Thyroid gland (tissue), 4 donors: Measurements from ENCODE around the gene KIRREL3. TPM values are rescaled to one million over a fixed set of nuclear protein-coding genes. Genes with fewer than 3 reads are reported as not detected.

Experiments used
- DNase-seq, 2 donors: peaks; one replicate each; pipeline ENCODE4 v3.0.0-alpha.2; 2019
- H3K27ac ChIP-seq, 3 donors: fragments of 200-600 bp; sonication (generic); 1 replicate in 2 of 3; 2 replicates in 1 of 3; pipeline ENCODE4 v1.5.1; 2016 to 2019; ENCODE audit warnings: mild to moderate bottlenecking in 1 of 3, moderate library complexity in 1 of 3
- H3K27me3 ChIP-seq: fragments of 200-600 bp; sonication (generic); one replicate; pipeline ENCODE4 v1.5.1; 2019
- H3K36me3 ChIP-seq, 2 donors: fragments of 200-600 bp; sonication (generic); one replicate each; pipeline ENCODE4 v1.5.1; 2016 to 2019
- H3K4me1 ChIP-seq, 2 donors: fragments of 200-600 bp; sonication (generic); one replicate each; pipeline ENCODE4 v1.5.1; 2017 to 2019
- H3K4me3 ChIP-seq, 3 donors: fragments of 200-600 bp; sonication (generic); replicated peaks in 1 of 3; 1 replicate in 2 of 3; 2 replicates in 1 of 3; pipeline ENCODE4 v1.5.1; 2016; ENCODE audit warnings: mild to moderate bottlenecking in 1 of 3
- H3K9me3 ChIP-seq: fragments of 200-600 bp; sonication (generic); one replicate; pipeline ENCODE4 v1.5.1; 2017
- CTCF ChIP-seq, 6 experiments: fragments of 200-600 bp in 3 of 6; fragments of 450-650 bp in 3 of 6; sonication (generic) in 3 of 6; IDR thresholded peaks; one replicate each; pipeline ENCODE4 v1.5.1; 2016 to 2019; ENCODE audit warnings: antibody characterized with exemption in 6 of 6, mild to moderate bottlenecking in 2 of 6, inconsistent platforms in 1 of 6, moderate library complexity in 1 of 6
- POLR2A ChIP-seq, 2 donors: fragments of 450-650 bp; IDR thresholded peaks; one replicate each; pipeline ENCODE4 v1.6.1; 2017; ENCODE audit warnings: antibody characterized with exemption in 2 of 2, mild to moderate bottlenecking in 2 of 2, moderate library complexity in 1 of 2
- WGBS, 2 donors: methylation state at CpG; one replicate each; pipeline ENCODE4 v1.1.5; 2017; 5-methylcytosine and 5-hydroxymethylcytosine counted together
- intact Hi-C: fragments of 100-400 bp; cut with DNase I; formaldehyde crosslinking; loops from one replicate; pipeline ENCODE4 v1.15.1; 2023
- total RNA-seq, 4 donors: library from RNA; depleted of rRNA; stranded (reverse); fragments of >200 nt; gene quantifications; one replicate each; pipeline ENCODE4 v1.2.3, GENCODE V29; 2016

The KIRREL3 gene
- total RNA-seq, 4 donors from 2014 or later = 0.78 TPM; not detected in 3

DNA sequence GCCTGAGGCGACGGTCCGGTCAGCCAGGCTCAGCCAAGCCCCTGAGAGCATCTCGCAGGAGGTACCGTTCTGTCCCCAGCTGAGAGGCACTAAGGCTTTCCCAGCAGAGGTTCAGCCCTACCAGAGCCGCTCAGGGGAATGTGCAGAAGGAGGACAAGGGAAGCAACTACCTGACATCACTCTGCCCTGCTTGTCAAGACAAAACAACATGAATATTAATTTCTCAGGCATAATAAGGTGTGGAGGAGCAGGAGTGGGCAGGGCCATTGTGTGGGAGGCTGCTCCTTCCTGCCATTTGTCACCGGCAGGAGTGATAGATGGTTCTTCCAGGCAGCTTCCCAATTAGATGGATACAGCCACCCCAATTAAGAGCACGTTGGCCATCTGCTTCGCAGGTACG is 181.4 kb downstream of the KIRREL3 start:
- H3K4me1 ChIP-seq = no peaks in the 10 kb centered on the region
- WGBS, 2 donors = 80 to 82% methylated on average over 8 to 10 of the region's 10 CpGs
- no peak for DNase-seq
- no peak for TF ChIP-seq POLR2A (IDR thresholded peaks at IDR 0.05)
- TF ChIP-seq CTCF (IDR thresholded peaks at IDR 0.05) = no peak
- no peaks in the 10 kb centered on the region for H3K36me3 ChIP-seq
- intact Hi-C loops = no loop called here
- no peaks in the 10 kb centered on the region for H3K27me3 ChIP-seq
- no peaks in the 10 kb centered on the region for H3K9me3 ChIP-seq
- H3K27ac ChIP-seq = no peak overlapping the region
- no peak overlapping the region for H3K4me3 ChIP-seq

DNA sequence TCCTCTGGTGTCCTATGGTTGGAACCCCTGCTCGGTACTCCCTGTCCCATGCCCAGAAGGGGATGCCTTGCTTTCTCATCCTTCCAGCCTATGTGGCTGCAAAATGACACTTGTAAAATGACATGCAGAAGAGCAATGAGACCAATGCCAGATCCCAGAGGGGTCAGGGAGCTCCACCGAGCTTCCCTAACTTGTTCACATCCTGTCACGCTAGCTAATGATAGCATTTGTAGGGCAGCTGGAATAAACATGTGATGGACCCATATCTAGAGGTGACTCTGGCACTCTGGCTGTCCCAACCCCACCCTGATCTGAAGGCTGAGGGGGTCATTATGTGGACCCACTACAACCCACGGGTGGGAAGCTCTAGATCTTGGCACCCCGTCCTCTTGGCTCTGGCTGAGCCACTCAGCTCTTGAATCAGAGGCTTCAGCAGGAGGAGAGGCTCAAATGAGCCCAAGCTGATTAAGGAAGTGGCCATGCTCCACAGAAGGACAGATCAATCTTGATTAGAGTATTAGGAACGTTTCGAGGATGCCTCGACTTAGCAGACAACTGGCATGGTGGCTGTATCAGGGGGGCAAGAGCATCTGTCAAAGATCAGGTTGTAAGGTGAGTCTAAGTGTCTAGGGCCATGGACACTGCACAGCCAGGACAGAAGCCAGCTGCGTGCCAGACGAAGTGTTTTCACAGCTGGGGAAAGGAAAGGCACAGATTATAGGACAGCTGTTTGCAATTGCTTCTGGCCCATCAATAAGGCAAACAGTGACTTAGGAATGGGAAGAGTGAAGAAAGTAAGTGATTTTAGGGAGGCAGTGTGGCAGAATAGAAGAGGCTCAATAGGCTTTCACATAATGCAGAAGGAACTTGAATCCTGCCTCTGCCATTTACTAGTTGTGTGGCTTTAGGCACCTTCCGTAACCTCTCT is 182.8 kb downstream of the KIRREL3 start:
- H3K4me3 ChIP-seq = no peak overlapping the region
- 63 to 64% methylated on average over 10 to 11 of the region's 11 CpGs for whole genome bisulfite sequencing, 2 donors
- no peaks in the 10 kb centered on the region for H3K36me3 ChIP-seq
- DNase-seq = no peak
- no peak overlapping the region for H3K27ac ChIP-seq
- TF ChIP-seq CTCF (IDR thresholded peaks at IDR 0.05) (no peak), POLR2A (IDR thresholded peaks at IDR 0.05) (no peak)
- no peaks in the 10 kb centered on the region for H3K9me3 ChIP-seq
- H3K27me3 ChIP-seq = no peaks in the 10 kb centered on the region
- intact Hi-C loops = no loop called here
- no peaks in the 10 kb centered on the region for H3K4me1 ChIP-seq

DNA sequence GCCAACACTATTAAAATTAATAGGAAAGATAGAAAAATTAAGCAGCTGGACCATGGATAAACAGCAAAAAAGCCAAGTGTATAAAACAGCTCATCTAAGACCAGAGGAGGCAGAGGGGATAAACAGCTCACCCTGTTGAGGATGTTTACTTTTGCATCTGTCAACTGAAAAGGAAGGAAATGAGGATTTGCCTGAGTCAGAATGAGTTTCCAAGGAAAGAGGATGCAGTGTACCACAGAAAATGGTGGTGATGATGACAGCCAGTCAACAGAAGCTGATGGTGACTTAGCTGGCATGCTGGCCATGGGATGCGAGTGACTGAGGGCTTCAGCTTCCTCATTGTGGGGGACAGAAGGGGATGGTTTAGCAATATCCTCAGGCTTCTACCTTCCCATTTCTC is 183.5 kb downstream of the KIRREL3 start:
- Histone ChIP-seq H3K4me1 (no peaks in the 10 kb centered on the region), H3K27me3 (no peaks in the 10 kb centered on the region), H3K9me3 (no peaks in the 10 kb centered on the region), H3K4me3 (no peak overlapping the region), H3K36me3 (no peaks in the 10 kb centered on the region), H3K27ac (no peak overlapping the region)
- TF ChIP-seq CTCF (IDR thresholded peaks at IDR 0.05) (no peak), POLR2A (IDR thresholded peaks at IDR 0.05) (no peak)
- intact Hi-C loops = no loop called here
- no peak for DNase-seq
- WGBS, 2 donors = 77 to 87% methylated on average over 1 of the region's 1 CpG

GRCh38 chr11:126816645-126817044 is 183.9 kb downstream of the KIRREL3 start:
- intact Hi-C loops = no loop called here
- DNase-seq = no peak
- WGBS, 2 donors = 44 to 47% methylated on average over 6 of the region's 6 CpGs
- Histone ChIP-seq H3K27ac (no peak overlapping the region), H3K4me3 (no peak overlapping the region), H3K4me1 (no peaks in the 10 kb centered on the region), H3K9me3 (no peaks in the 10 kb centered on the region), H3K36me3 (no peaks in the 10 kb centered on the region), H3K27me3 (no peaks in the 10 kb centered on the region)
- TF ChIP-seq POLR2A (IDR thresholded peaks at IDR 0.05) (no peak), CTCF (IDR thresholded peaks at IDR 0.05) (no peak)

DNA sequence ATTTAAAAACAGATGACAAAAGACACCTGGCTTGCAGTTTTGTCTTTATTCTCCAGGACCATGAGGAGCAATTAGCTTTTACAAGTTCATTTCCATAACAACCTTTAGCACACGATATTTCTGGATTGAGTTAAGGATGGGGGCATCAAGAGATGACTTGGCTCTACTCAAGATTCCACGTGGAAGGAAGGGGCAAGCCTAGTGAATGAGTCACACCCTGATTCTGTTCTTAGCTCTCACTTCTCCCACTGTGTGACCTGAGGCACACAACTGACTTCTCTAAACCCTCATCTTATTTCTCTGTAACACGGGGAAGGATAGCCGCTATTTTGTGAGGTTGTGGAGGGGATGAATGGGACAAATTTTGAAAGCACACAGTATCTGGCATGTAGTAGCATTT is 185.5 kb downstream of the KIRREL3 start:
- H3K9me3 ChIP-seq = no peaks in the 10 kb centered on the region
- no peak for TF ChIP-seq POLR2A (IDR thresholded peaks at IDR 0.05)
- TF ChIP-seq CTCF (IDR thresholded peaks at IDR 0.05) = no peak
- 83 to 85% methylated on average over 4 of the region's 4 CpGs for WGBS, 2 donors

More for the DNA sequence above, 185.5 kb downstream of the KIRREL3 start:
- Histone ChIP-seq H3K36me3 (no peaks in the 10 kb centered on the region), H3K4me3 (no peak overlapping the region), H3K27ac (no peak overlapping the region), H3K27me3 (no peaks in the 10 kb centered on the region), H3K4me1 (no peaks in the 10 kb centered on the region)
- DNase-seq = no peak
- intact Hi-C loops = no loop called here
